IMR-90 (cell line): ENCODE measurements around the gene XYLB. TPM values are rescaled to one million over a fixed set of nuclear protein-coding genes. Genes with fewer than 3 reads are reported as not detected.

ENCODE experiments used
- ATAC-seq: fragments of 200-7000 bp; cut with Tn5 transposase; 2 replicates; pipeline ENCODE4 v1.9.1; 2020; ENCODE audit warnings: low read depth, mild to moderate bottlenecking, moderate library complexity
- BruUV-seq: library from RNA; stranded (reverse); fragments of 400-500 nt; replicated peaks from 2 replicates; lab custom pipeline; 2021; lab: Mats Ljungman, UMichigan
- CTCF ChIA-PET: fragments of 300-600 bp; formaldehyde crosslinking; extraction: SDS; loops from one replicate; lab custom pipeline; 2021; ENCODE audit warnings: antibody characterized with exemption; lab: Yijun Ruan, JAX
- POLR2A ChIA-PET: fragments of 300-600 bp; sonication (Branson Sonifier 250); formaldehyde crosslinking; loops from one replicate; lab custom pipeline; 2022; ENCODE audit warnings: antibody characterized with exemption; ENCODE audit not compliant: unreplicated experiment; lab: Charles Lee
- DNase-seq: peaks from one replicate; pipeline ENCODE4 v3.0.0; 2013
- H2AFZ ChIP-seq: replicated peaks from 2 replicates; pipeline ENCODE3; 2013; ENCODE audit warnings: low read length, mild to moderate bottlenecking; ENCODE audit not compliant: poor library complexity
- H2AK5ac ChIP-seq: 2 replicates; pipeline ENCODE4 v1.6.1; 2013; ENCODE audit warnings: low read depth, low read length, inconsistent platforms
- H2AK9ac ChIP-seq: replicated peaks from 2 replicates; pipeline ENCODE3; 2013; ENCODE audit warnings: mild to moderate bottlenecking, low read depth, low read length, moderate library complexity; ENCODE audit not compliant: poor library complexity
- H2BK120ac ChIP-seq: 2 replicates; pipeline ENCODE4 v1.6.1; 2013; ENCODE audit warnings: low read depth, low read length, inconsistent platforms
- H2BK15ac ChIP-seq: 3 replicates; pipeline ENCODE4 v1.6.1; 2013; ENCODE audit warnings: low read depth, low read length, inconsistent platforms
- H2BK20ac ChIP-seq: 2 replicates; pipeline ENCODE4 v1.6.1; 2013; ENCODE audit warnings: low read depth, mild to moderate bottlenecking, inconsistent platforms, low read length, moderate library complexity
- H2BK5ac ChIP-seq: 2 replicates; pipeline ENCODE4 v1.6.1; 2013; ENCODE audit warnings: mild to moderate bottlenecking, low read depth, low read length, inconsistent platforms; ENCODE audit not compliant: poor library complexity, severe bottlenecking
- H3K14ac ChIP-seq: replicated peaks from 2 replicates; pipeline ENCODE4 v1.6.1; 2013; ENCODE audit warnings: low read depth, low read length, inconsistent platforms
- H3K18ac ChIP-seq: 2 replicates; pipeline ENCODE4 v1.6.1; 2013; ENCODE audit warnings: low read depth, low read length, control low read depth
- H3K23ac ChIP-seq: 2 replicates; pipeline ENCODE4 v1.6.1; 2013; ENCODE audit warnings: low read depth, low read length, inconsistent platforms
- H3K27ac ChIP-seq: 2 replicates; pipeline ENCODE4 v1.5.1; 2013; ENCODE audit warnings: mild to moderate bottlenecking, control low read depth, low read length; ENCODE audit not compliant: insufficient read depth
- H3K27me3 ChIP-seq: 2 replicates; pipeline ENCODE4 v1.6.1; 2013; ENCODE audit warnings: low read length; ENCODE audit not compliant: control insufficient read depth, insufficient read depth
- H3K36me3 ChIP-seq: 2 replicates; pipeline ENCODE4 v1.6.1; 2013; ENCODE audit warnings: low read length, mixed read lengths; ENCODE audit not compliant: control insufficient read depth, insufficient read depth
- H3K4ac ChIP-seq: 2 replicates; pipeline ENCODE4 v1.6.1; 2013; ENCODE audit warnings: low read depth, low read length, inconsistent platforms
- H3K4me1 ChIP-seq: 2 replicates; pipeline ENCODE4 v1.6.1; 2013; ENCODE audit warnings: low read length, mixed read lengths; ENCODE audit not compliant: control insufficient read depth, insufficient read depth
- H3K4me2 ChIP-seq: 2 replicates; pipeline ENCODE4 v1.6.1; 2013; ENCODE audit warnings: low read depth, mild to moderate bottlenecking, control low read depth, low read length, moderate library complexity
- H3K4me3 ChIP-seq: 2 replicates; pipeline ENCODE4 v1.5.1; 2013; ENCODE audit warnings: low read depth, mild to moderate bottlenecking, control low read depth, low read length, moderate library complexity; ENCODE audit not compliant: insufficient read depth
- H3K56ac ChIP-seq: 2 replicates; pipeline ENCODE4 v1.6.1; 2013; ENCODE audit warnings: low read length, inconsistent platforms; ENCODE audit not compliant: insufficient read depth; ENCODE audit errors: extremely low read depth
- H3K79me1 ChIP-seq, 2 experiments: 2 replicates each; pipeline ENCODE4 v1.6.1; 2013; ENCODE audit warnings: low read length in 2 of 2, inconsistent platforms in 1 of 2, low read depth in 1 of 2
- H3K9ac ChIP-seq: 2 replicates; pipeline ENCODE4 v1.6.1; 2013; ENCODE audit warnings: low read depth, low read length, control low read depth
- H3K9me1 ChIP-seq: 2 replicates; pipeline ENCODE4 v1.6.1; 2013; ENCODE audit warnings: low read length, inconsistent platforms; ENCODE audit not compliant: insufficient read depth
- H3K9me3 ChIP-seq: 2 replicates; pipeline ENCODE4 v1.6.1; 2013; ENCODE audit warnings: low read length; ENCODE audit not compliant: control insufficient read depth, insufficient read depth
- H4K20me1 ChIP-seq: 2 replicates; pipeline ENCODE4 v1.6.1; 2013; ENCODE audit warnings: low read length, inconsistent platforms; ENCODE audit not compliant: insufficient read depth
- H4K5ac ChIP-seq: 2 replicates; pipeline ENCODE4 v1.6.1; 2013; ENCODE audit warnings: mild to moderate bottlenecking, low read depth, low read length, control low read depth
- H4K8ac ChIP-seq, 2 experiments: 2 replicates each; pipeline ENCODE4 v1.6.1; 2013; ENCODE audit warnings: low read depth in 2 of 2, low read length in 2 of 2, control low read depth in 1 of 2, inconsistent platforms in 1 of 2
- H4K91ac ChIP-seq: 2 replicates; pipeline ENCODE4 v1.6.1; 2013; ENCODE audit warnings: low read depth, low read length, inconsistent platforms; ENCODE audit not compliant: insufficient read depth
- MAZ ChIP-seq: IDR thresholded peaks from 2 replicates; pipeline ENCODE4 v1.6.1; 2012; ENCODE audit warnings: low read depth, mild to moderate bottlenecking, low read length, improper control_type of control experiment, moderate library complexity, borderline replicate concordance
- MXI1 ChIP-seq: IDR thresholded peaks from 2 replicates; pipeline ENCODE4 v1.6.1; 2012; ENCODE audit warnings: low read depth, mild to moderate bottlenecking, low read length, moderate library complexity, borderline replicate concordance
- WGBS, 2 experiments: methylation state at CpG; one replicate each; pipeline versions ENCODE4 v1.1.5 to v1.1.7; 2013; ENCODE audit warnings: missing lambda C conversion rate in 2 of 2; ENCODE audit not compliant: insufficient read length in 1 of 2; ENCODE audit errors: extremely low coverage in 2 of 2; 5-methylcytosine and 5-hydroxymethylcytosine counted together
- dilution Hi-C: fragments of 300-500 bp; cut with HindIII; formaldehyde crosslinking; loops from one replicate; pipeline ENCODE4 v1.14.3; 2018; ENCODE audit warnings: low sequenced_read_pairs; ENCODE audit not compliant: unreplicated experiment
- in situ Hi-C: fragments of 300-500 bp; cut with MboI; formaldehyde crosslinking; loops from 3 replicates; pipeline ENCODE4 v1.14.3; 2019; ENCODE audit warnings: low sequenced_read_pairs, inconsistent platforms, mixed read lengths
- intact Hi-C: fragments of 100-400 bp; cut with micrococcal nuclease; formaldehyde crosslinking; loops from 2 replicates; pipeline ENCODE4 v1.10.0; 2022
- polyA plus RNA-seq, 3 experiments: library from polyadenylated mRNA; depleted of rRNA; stranded (reverse); fragments of >200 nt; gene quantifications; 2 replicates each; pipeline ENCODE4 v1.2.3, GENCODE V29; 2012; ENCODE audit warnings: low replicate concordance in 1 of 3
- total RNA-seq: library from RNA; depleted of rRNA; stranded (reverse); fragments of >200 nt; gene quantifications from 2 replicates; pipeline ENCODE4 v1.2.3, GENCODE V29; 2012

The XYLB gene
- total and polyA plus RNA-seq, 2 of the 4 experiments (the other 2 are of a cell fraction), result 3.0 to 3.4 TPM

DNA sequence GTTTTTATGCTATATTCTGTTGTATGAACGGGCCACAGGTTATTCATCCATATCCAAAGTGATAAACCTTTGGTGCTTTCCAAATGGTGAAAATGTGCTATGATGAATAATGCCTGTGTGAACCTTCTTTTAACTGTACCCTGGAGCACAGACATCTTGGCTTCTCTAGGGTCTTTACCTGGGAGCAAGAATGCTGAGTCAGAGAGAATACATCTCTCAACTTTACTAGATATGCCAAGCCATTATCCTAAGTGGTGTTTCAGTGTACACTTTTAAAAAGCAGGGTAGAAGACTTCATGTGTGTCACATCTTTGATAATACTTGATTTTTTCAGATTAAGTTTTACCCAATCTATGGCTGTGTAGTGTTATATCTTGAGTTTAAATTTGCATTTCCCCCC is 23.5 kb upstream of the XYLB start:
- Histone ChIP-seq H2BK20ac (no peak overlapping the region), H3K9me3 (no peaks in the 10 kb centered on the region; the same call in none of the 2 replicates), H3K14ac (no peak overlapping the region), H3K23ac (no peak overlapping the region), H3K36me3 (no peaks in the 10 kb centered on the region), H2AK5ac (no peak overlapping the region), H4K91ac (no peak overlapping the region), H3K9ac (no peak overlapping the region), H2BK15ac (no peak overlapping the region), H3K27me3 (no peaks in the 10 kb centered on the region; the same call in none of the 2 replicates), H4K5ac (no peak overlapping the region), H2BK5ac (no peak overlapping the region), H3K4me1 (no peaks in the 10 kb centered on the region), H3K4me3 (no peak overlapping the region), H4K20me1 (no peaks in the 10 kb centered on the region), H3K4ac (no peak overlapping the region), H3K4me2 (no peak overlapping the region), H3K9me1 (no peaks in the 10 kb centered on the region), H3K18ac (no peak overlapping the region), H3K79me1 (no peaks in the 10 kb centered on the region), H2AFZ (no peak overlapping the region), H3K27ac (no peak overlapping the region), H4K8ac (no peak overlapping the region), H3K56ac (no peak overlapping the region), H2BK120ac (no peak overlapping the region), H2AK9ac (no peak overlapping the region)
- in situ Hi-C loops, result no loop called here
- ChIA-PET CTCF (no interaction called here), POLR2A (no interaction called here)
- no peak for DNase-seq
- no TSS peak for BruUV-seq
- no CpG with 5 or more reads among the region's 1 CpG for WGBS, 2 experiments
- TF ChIP-seq MAZ (no peak), MXI1 (no peak)
- ATAC-seq, result no peak
- dilution Hi-C loops, result no loop called here
- intact Hi-C loops, result no loop called here
